H1 (cell line): ENCODE measurements around the gene S100A10. TPM values are rescaled to one million over a fixed set of nuclear protein-coding genes. Genes with fewer than 3 reads are reported as not detected.

Experiments
- BRCA1 ChIP-seq: IDR thresholded peaks from 2 replicates; pipeline ENCODE4 v1.6.1; 2012; ENCODE audit warnings: low read depth, low read length, improper control_type of control experiment
- TCF12 ChIP-seq: IDR thresholded peaks from 2 replicates; pipeline ENCODE4 v1.6.1; 2011; ENCODE audit warnings: low read depth, mild to moderate bottlenecking, low read length
- polyA plus RNA-seq, 7 experiments: library from polyadenylated mRNA; depleted of rRNA in 3 of 7; stranded (reverse) in 5 of 7; unstranded in 2 of 7; fragments of >200 nt in 5 of 7; fragments of 200-250 nt in 2 of 7; gene quantifications; 1 replicate in 5 of 7; 2 replicates in 1 of 7; 4 replicates in 1 of 7; pipeline versions ENCODE4 v1.2.1 to v1.2.3, GENCODE V29; 2011 to 2013; ENCODE audit warnings: missing spikeins in 2 of 7, mixed read lengths in 2 of 7
- total RNA-seq: library from RNA; stranded (reverse); fragmentation: NEBNext Ultra II Directional; extraction: Animal tissue kit (Norgen Biotek cat#: 25700); gene quantifications from 2 replicates; pipeline ENCODE4 v1.2.1, GENCODE V29; 2021
- TF ChIP-seq, protein P1 (sequence below), 3 experiments: IDR thresholded peaks; 1 replicate in 2 of 3; 2 replicates in 1 of 3; pipeline versions ENCODE4 v1.5.1 to v1.6.1; 2011; ENCODE audit warnings: low read length in 3 of 3, mild to moderate bottlenecking in 3 of 3, inconsistent platforms in 2 of 3, low read depth in 1 of 3, moderate library complexity in 1 of 3; ENCODE audit not compliant: insufficient read depth in 1 of 3; ENCODE audit errors: control extremely low read depth in 1 of 3

Gene S100A10
- total and polyA plus RNA-seq, 2 of the 8 experiments (the other 6 are each of a cell fraction or from before 2014, with no cell fraction given) = 23.9 to 231 TPM

DNA sequence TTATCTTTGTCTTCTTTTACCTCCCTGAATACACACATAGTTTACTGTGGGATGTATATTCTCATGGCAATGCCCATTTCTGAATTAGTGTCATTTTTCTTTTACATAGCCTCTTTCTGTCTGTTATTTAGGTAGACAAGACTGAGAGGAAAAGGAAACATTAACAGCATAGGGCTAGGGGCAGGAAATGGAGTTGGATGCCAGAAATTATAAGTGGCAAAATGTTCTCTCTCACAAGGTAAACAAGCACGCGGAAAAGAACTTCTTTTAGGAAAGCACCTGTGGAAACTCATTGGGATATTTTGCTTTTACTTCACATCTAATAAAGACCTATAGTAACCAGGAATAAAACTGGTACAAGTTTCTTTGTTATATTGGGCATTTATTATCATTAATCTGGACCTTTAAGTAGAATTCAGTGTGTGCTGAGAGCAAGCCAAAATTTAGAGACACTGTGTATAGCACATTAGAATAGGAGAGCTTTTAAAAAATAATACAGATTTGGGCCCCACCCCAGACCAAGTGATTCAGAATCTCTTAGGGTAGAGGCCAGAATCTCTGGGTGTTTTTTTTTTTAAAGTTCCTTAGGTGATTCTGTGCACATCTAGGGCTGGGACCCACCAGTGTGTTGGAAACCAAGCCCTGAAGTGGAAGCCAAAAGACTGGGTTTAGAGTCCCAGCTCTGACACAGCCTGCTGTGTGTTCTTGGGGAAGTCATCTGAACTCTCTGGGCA lies 32.7 kb downstream of the S100A10 start (continued):
- TF ChIP-seq TCF12 (no peak), BRCA1 (no peak)
- TF ChIP-seq, protein P1, sequence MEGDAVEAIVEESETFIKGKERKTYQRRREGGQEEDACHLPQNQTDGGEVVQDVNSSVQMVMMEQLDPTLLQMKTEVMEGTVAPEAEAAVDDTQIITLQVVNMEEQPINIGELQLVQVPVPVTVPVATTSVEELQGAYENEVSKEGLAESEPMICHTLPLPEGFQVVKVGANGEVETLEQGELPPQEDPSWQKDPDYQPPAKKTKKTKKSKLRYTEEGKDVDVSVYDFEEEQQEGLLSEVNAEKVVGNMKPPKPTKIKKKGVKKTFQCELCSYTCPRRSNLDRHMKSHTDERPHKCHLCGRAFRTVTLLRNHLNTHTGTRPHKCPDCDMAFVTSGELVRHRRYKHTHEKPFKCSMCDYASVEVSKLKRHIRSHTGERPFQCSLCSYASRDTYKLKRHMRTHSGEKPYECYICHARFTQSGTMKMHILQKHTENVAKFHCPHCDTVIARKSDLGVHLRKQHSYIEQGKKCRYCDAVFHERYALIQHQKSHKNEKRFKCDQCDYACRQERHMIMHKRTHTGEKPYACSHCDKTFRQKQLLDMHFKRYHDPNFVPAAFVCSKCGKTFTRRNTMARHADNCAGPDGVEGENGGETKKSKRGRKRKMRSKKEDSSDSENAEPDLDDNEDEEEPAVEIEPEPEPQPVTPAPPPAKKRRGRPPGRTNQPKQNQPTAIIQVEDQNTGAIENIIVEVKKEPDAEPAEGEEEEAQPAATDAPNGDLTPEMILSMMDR (IDR thresholded peaks at IDR 0.05; ENCODE audit: control extremely low read depth in 1 of 3, insufficient read depth in 1 of 3, low read depth in 1 of 3, low read length in 3 of 3) = no peak
